K562 (cell line): Measurements from ENCODE around the gene ACTL10. TPM values are rescaled to one million over a fixed set of nuclear protein-coding genes. Genes with fewer than 3 reads are reported as not detected.

Experiments used
- ATAC-seq: fragments of 200-7000 bp; cut with Tn5 transposase; 3 replicates; pipeline ENCODE4 v1.9.1; 2020; ENCODE audit warnings: moderate library complexity
- BruUV-seq: library from RNA; stranded (reverse); fragments of 400-500 nt; replicated peaks from 2 replicates; lab custom pipeline; 2021; lab: Mats Ljungman, UMichigan
- CTCF ChIA-PET: fragments of 300-600 bp; formaldehyde crosslinking; extraction: SDS; loops from one replicate; lab custom pipeline; 2021; ENCODE audit warnings: low intra/inter-chr PET ratio; lab: Yijun Ruan, JAX
- POLR2A ChIA-PET: fragments of 300-600, 350-650 bp; sonication (Branson Sonifier 250); formaldehyde crosslinking; extraction: SDS; loops from one replicate; lab custom pipeline; 2021; ENCODE audit warnings: antibody characterized with exemption, inconsistent platforms; lab: Yijun Ruan, JAX
- DNase-seq, 4 experiments: peaks; one replicate each; pipeline versions ENCODE4 v3.0.0 to v3.0.0-alpha.2; 2011 to 2018; ENCODE audit warnings: low spot score in 3 of 4, mixed read lengths in 3 of 4; ENCODE audit errors: extremely low read depth in 1 of 4
- FAIRE-seq: peaks from 2 replicates; lab custom pipeline; 2011; peaks lifted over from hg19 to GRCh38; lab: Jason Lieb, UNC
- H2AFZ ChIP-seq: 2 replicates; pipeline ENCODE4 v1.6.0; 2011; ENCODE audit warnings: low read depth, low read length, control low read depth, inconsistent platforms
- H3K27ac ChIP-seq: fragments of 200-600 bp; 3 replicates; pipeline ENCODE4 v1.8.0; 2011; ENCODE audit warnings: low read depth, mild to moderate bottlenecking, control low read depth, inconsistent platforms, low read length, moderate library complexity, mixed read lengths; ENCODE audit errors: extremely low read depth
- H3K27me3 ChIP-seq, 2 experiments: fragments of 300-600 bp in 1 of 2; 2 replicates in 1 of 2; 3 replicates in 1 of 2; pipeline versions ENCODE4 v1.6.0 to v1.8.0; 2011; ENCODE audit warnings: inconsistent platforms in 2 of 2, low read length in 2 of 2, mild to moderate bottlenecking in 1 of 2, mixed read lengths in 1 of 2, moderate library complexity in 1 of 2; ENCODE audit not compliant: control insufficient read depth in 2 of 2, insufficient read depth in 2 of 2
- H3K36me3 ChIP-seq: fragments of 300-600 bp; 3 replicates; pipeline ENCODE4 v1.8.0; 2011; ENCODE audit warnings: mild to moderate bottlenecking, low read length, inconsistent platforms; ENCODE audit not compliant: control insufficient read depth, insufficient read depth
- H3K4me1 ChIP-seq, 2 experiments: fragments of 200-600 bp in 1 of 2; replicated peaks in 1 of 2; 2 replicates in 1 of 2; 3 replicates in 1 of 2; pipeline versions ENCODE4 v1.5.1 to v1.8.0; 2011; ENCODE audit warnings: inconsistent platforms in 2 of 2, low read length in 2 of 2, mild to moderate bottlenecking in 1 of 2, mixed read lengths in 1 of 2, moderate library complexity in 1 of 2; ENCODE audit not compliant: control insufficient read depth in 2 of 2, insufficient read depth in 2 of 2
- H3K4me2 ChIP-seq: 2 replicates; pipeline ENCODE4 v1.6.1; 2011; ENCODE audit warnings: low read length, control low read depth, inconsistent platforms, mixed read lengths; ENCODE audit not compliant: insufficient read depth
- H3K4me3 ChIP-seq: fragments of 200-600 bp; sonication (generic), shearing (Covaris generic); 2 replicates; pipeline ENCODE4 v1.5.1; 2016; ENCODE audit warnings: control low read depth, inconsistent platforms
- H3K79me2 ChIP-seq: fragments of 200-600 bp; 3 replicates; pipeline ENCODE4 v1.8.0; 2011; ENCODE audit warnings: low read length, inconsistent platforms; ENCODE audit not compliant: control insufficient read depth, insufficient read depth
- H3K9ac ChIP-seq, 2 experiments: 2 replicates each; pipeline versions ENCODE4 v1.6.0 to v1.6.1; 2011; ENCODE audit warnings: low read depth in 2 of 2, low read length in 2 of 2, control low read depth in 1 of 2, inconsistent platforms in 1 of 2, mild to moderate bottlenecking in 1 of 2, mixed read lengths in 1 of 2; ENCODE audit not compliant: insufficient read depth in 1 of 2
- H3K9me1 ChIP-seq: one replicate; pipeline ENCODE4 v1.6.0; 2011; ENCODE audit warnings: inconsistent platforms, mild to moderate bottlenecking, low read length, moderate library complexity; ENCODE audit not compliant: control insufficient read depth, insufficient read depth
- H3K9me3 ChIP-seq: replicated peaks from 2 replicates; pipeline ENCODE4 v1.5.1; 2011; ENCODE audit warnings: low read depth, low read length, inconsistent platforms; ENCODE audit not compliant: control insufficient read depth, insufficient read depth
- H4K20me1 ChIP-seq: replicated peaks from 2 replicates; pipeline ENCODE4 v1.6.1; 2011; ENCODE audit warnings: low read length, inconsistent platforms, mixed read lengths; ENCODE audit not compliant: control insufficient read depth, insufficient read depth
- IRF9 ChIP-seq: fragments of 450-650 bp; IDR thresholded peaks from 2 replicates; pipeline ENCODE4 v1.6.1; 2016; ENCODE audit warnings: missing biosample characterization, missing genetic modification characterization
- KDM4B ChIP-seq, 2 experiments: fragments of 450-650 bp in 1 of 2; sonication (generic) in 1 of 2; IDR thresholded peaks; 2 replicates each; pipeline ENCODE4 v1.6.1; 2016 to 2017; ENCODE audit warnings: borderline replicate concordance in 2 of 2, antibody characterized with exemption in 1 of 2, low read depth in 1 of 2, mild to moderate bottlenecking in 1 of 2
- NR2C2 ChIP-seq, 2 experiments: fragments of 200-800 bp in 1 of 2; sonication (Bioruptor generic) in 1 of 2; sonication (generic) in 1 of 2; formaldehyde crosslinking in 1 of 2; IDR thresholded peaks; 2 replicates each; pipeline versions ENCODE4 v1.6.1 to v1.8.0; 2016 to 2022; ENCODE audit warnings: mild to moderate bottlenecking in 1 of 2, missing compliant biosample characterization in 1 of 2, missing genetic modification characterization in 1 of 2, missing genetic modification reagents in 1 of 2
- TEAD4 ChIP-seq, 2 experiments: sonication (generic) in 1 of 2; formaldehyde crosslinking in 1 of 2; IDR thresholded peaks; 2 replicates each; pipeline versions ENCODE4 v1.6.1 to v1.8.0; 2012 to 2022; ENCODE audit warnings: borderline replicate concordance in 1 of 2, inconsistent platforms in 1 of 2, low read length in 1 of 2, mild to moderate bottlenecking in 1 of 2, missing genetic modification reagents in 1 of 2
- ZFX ChIP-seq: sonication (generic); formaldehyde crosslinking; IDR thresholded peaks from 2 replicates; pipeline ENCODE4 v1.8.0; 2022; ENCODE audit warnings: mild to moderate bottlenecking, missing genetic modification reagents, moderate library complexity
- ZNF766 ChIP-seq: fragments of 200-800 bp; sonication (Bioruptor generic); conservative IDR thresholded peaks from 2 replicates; pipeline ENCODE4 v1.6.1; 2016; ENCODE audit warnings: missing genetic modification characterization, missing compliant biosample characterization
- WGBS: fragments of 100-300 bp; shearing (Covaris generic); methylation state at CpG from one replicate; pipeline ENCODE4 v1.1.6; 2016; ENCODE audit warnings: low coverage, mixed read lengths; ENCODE audit not compliant: insufficient coverage; ENCODE audit errors: missing lambda C conversion rate; 5-methylcytosine and 5-hydroxymethylcytosine counted together
- in situ Hi-C: fragments of 300-500 bp; cut with MboI; formaldehyde crosslinking; loops from 4 replicates; pipeline ENCODE4 v1.15.0; 2018; ENCODE audit warnings: inconsistent platforms, mixed read lengths
- intact Hi-C: fragments of 100-400 bp; cut with micrococcal nuclease; formaldehyde crosslinking; loops from 2 replicates; pipeline ENCODE4 v1.14.2; 2022
- polyA plus RNA-seq, 8 experiments: library from polyadenylated mRNA; depleted of rRNA in 4 of 8; stranded (reverse) in 5 of 8; unstranded in 3 of 8; fragments of >200 nt; fragmentation: Nextera tagmentation in 2 of 8; fragmentation: Illumina TruSeq in 1 of 8; extraction: Ambion mirVana in 2 of 8; extraction: Trizol in 1 of 8; gene quantifications; 2 replicates each; pipeline versions ENCODE4 v1.2.1 to v1.2.3, GENCODE V29; 2011 to 2014; ENCODE audit warnings: inconsistent platforms in 1 of 8, missing spikeins in 1 of 8
- total RNA-seq, 7 experiments: library from RNA; depleted of rRNA in 6 of 7; stranded (reverse); fragments of >200 nt in 6 of 7; fragmentation: Illumina TruSeq in 2 of 7; extraction: Trizol in 2 of 7; gene quantifications; 2 replicates each; pipeline versions ENCODE4 v1.2.1 to v1.2.3, GENCODE V29; 2011 to 2021; ENCODE audit warnings: low replicate concordance in 1 of 7
- TF ChIP-seq, protein P1 (sequence below): fragments of 450-650 bp; formaldehyde crosslinking; IDR thresholded peaks from 2 replicates; pipeline ENCODE4 v1.4.0; 2022; ENCODE audit warnings: missing genetic modification characterization
- TF ChIP-seq, protein P2 (sequence below): fragments of 450-650 bp; formaldehyde crosslinking; conservative IDR thresholded peaks from 2 replicates; pipeline ENCODE4 v1.4.0; 2022; ENCODE audit warnings: mild to moderate bottlenecking, missing genetic modification characterization
- TF ChIP-seq, protein P3 (sequence below): fragments of 450-650 bp; IDR thresholded peaks from 2 replicates; pipeline ENCODE4 v1.6.1; 2017; ENCODE audit warnings: antibody characterized with exemption, mild to moderate bottlenecking

ACTL10 gene
- total and polyA plus RNA-seq, 9 of the 15 experiments (the other 6 are each of a cell fraction or from before 2014, with no cell fraction given), result 0.07 to 0.14 TPM; not detected in 7

- 46% methylated on average over 9 of the region's 9 CpGs for WGBS
- intact Hi-C loops, result no loop called here
- TF ChIP-seq, protein P1, sequence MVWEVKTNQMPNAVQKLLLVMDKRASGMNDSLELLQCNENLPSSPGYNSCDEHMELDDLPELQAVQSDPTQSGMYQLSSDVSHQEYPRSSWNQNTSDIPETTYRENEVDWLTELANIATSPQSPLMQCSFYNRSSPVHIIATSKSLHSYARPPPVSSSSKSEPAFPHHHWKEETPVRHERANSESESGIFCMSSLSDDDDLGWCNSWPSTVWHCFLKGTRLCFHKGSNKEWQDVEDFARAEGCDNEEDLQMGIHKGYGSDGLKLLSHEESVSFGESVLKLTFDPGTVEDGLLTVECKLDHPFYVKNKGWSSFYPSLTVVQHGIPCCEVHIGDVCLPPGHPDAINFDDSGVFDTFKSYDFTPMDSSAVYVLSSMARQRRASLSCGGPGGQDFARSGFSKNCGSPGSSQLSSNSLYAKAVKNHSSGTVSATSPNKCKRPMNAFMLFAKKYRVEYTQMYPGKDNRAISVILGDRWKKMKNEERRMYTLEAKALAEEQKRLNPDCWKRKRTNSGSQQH (CRISPR knock-in tag), result no peak
- TF ChIP-seq KDM4B (IDR thresholded peaks at IDR 0.05; ENCODE audit: borderline replicate concordance in 2 of 2, low read depth in 1 of 2), result 0 out of 4 replicates have a peak, but pooled peaks of 1 of the 2 experiments have one; percentile 41
- peak; percentile 32; the same call in 1 of the 2 replicates for TF ChIP-seq ZFX (CRISPR knock-in tag)
- no peak for TF ChIP-seq NR2C2 (CRISPR knock-in tag; IDR thresholded peaks at IDR 0.05)
- TF ChIP-seq NR2C2 (tag; IDR thresholded peaks at IDR 0.05), result peak; percentile 10; the same call in 1 of the 2 replicates
- TF ChIP-seq IRF9 (tag), result no peak
- no peak for TF ChIP-seq ZNF766
- TF ChIP-seq, protein P2, sequence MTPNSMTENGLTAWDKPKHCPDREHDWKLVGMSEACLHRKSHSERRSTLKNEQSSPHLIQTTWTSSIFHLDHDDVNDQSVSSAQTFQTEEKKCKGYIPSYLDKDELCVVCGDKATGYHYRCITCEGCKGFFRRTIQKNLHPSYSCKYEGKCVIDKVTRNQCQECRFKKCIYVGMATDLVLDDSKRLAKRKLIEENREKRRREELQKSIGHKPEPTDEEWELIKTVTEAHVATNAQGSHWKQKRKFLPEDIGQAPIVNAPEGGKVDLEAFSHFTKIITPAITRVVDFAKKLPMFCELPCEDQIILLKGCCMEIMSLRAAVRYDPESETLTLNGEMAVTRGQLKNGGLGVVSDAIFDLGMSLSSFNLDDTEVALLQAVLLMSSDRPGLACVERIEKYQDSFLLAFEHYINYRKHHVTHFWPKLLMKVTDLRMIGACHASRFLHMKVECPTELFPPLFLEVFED (CRISPR knock-in tag), result 0 out of 2 replicates have a peak, but pooled peaks have one; percentile 58
- TF ChIP-seq, protein P3, sequence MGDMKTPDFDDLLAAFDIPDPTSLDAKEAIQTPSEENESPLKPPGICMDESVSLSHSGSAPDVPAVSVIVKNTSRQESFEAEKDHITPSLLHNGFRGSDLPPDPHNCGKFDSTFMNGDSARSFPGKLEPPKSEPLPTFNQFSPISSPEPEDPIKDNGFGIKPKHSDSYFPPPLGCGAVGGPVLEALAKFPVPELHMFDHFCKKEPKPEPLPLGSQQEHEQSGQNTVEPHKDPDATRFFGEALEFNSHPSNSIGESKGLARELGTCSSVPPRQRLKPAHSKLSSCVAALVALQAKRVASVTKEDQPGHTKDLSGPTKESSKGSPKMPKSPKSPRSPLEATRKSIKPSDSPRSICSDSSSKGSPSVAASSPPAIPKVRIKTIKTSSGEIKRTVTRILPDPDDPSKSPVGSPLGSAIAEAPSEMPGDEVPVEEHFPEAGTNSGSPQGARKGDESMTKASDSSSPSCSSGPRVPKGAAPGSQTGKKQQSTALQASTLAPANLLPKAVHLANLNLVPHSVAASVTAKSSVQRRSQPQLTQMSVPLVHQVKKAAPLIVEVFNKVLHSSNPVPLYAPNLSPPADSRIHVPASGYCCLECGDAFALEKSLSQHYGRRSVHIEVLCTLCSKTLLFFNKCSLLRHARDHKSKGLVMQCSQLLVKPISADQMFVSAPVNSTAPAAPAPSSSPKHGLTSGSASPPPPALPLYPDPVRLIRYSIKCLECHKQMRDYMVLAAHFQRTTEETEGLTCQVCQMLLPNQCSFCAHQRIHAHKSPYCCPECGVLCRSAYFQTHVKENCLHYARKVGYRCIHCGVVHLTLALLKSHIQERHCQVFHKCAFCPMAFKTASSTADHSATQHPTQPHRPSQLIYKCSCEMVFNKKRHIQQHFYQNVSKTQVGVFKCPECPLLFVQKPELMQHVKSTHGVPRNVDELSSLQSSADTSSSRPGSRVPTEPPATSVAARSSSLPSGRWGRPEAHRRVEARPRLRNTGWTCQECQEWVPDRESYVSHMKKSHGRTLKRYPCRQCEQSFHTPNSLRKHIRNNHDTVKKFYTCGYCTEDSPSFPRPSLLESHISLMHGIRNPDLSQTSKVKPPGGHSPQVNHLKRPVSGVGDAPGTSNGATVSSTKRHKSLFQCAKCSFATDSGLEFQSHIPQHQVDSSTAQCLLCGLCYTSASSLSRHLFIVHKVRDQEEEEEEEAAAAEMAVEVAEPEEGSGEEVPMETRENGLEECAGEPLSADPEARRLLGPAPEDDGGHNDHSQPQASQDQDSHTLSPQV, result 0 out of 2 replicates have a peak, but pooled peaks have one; percentile 4
- TF ChIP-seq TEAD4 (IDR thresholded peaks at IDR 0.05; ENCODE audit: low read length), result no peak
- 0 out of 2 replicates have a peak, but pooled peaks have one; percentile 46 for TF ChIP-seq TEAD4 (CRISPR knock-in tag; IDR thresholded peaks at IDR 0.05; ENCODE audit: borderline replicate concordance)
Measured at GRCh38 chr20:33664085-33664761, 2.5 kb upstream of the ACTL10 start.

More at GRCh38 chr20:33664085-33664761, 2.5 kb upstream of the ACTL10 start:
- TSS peak; percentile 85 for BruUV-seq
- in situ Hi-C loops, result no loop called here
- no peaks in the 10 kb centered on the region for H3K9me3 ChIP-seq
- ChIA-PET POLR2A (interaction anchor here (0.6 to 5.4 kb wide), 10 partner anchors 9 to 262 kb away, joined by 3 to 51 read pairs (median 4); no protein-coding TSS in a partner anchor), CTCF (no interaction called here)
- peak overlapping the region; percentile 85 for H3K4me2 ChIP-seq
- peak overlapping the region; percentile 82 for H3K27ac ChIP-seq
- no peaks in the 10 kb centered on the region for H3K9me1 ChIP-seq
- H2AFZ ChIP-seq, result peak overlapping the region; percentile 81
- FAIRE-seq, result peak; percentile 37
- DNase-seq, result peak in 1 of 4 experiments; percentile 21
- peak overlapping the region; percentile 80 to 90 for H3K9ac ChIP-seq
- H3K36me3 ChIP-seq, result peaks cover 45% of the 10 kb centered on the region; the same call in 2 of the 3 replicates
- H3K79me2 ChIP-seq, result peaks cover 18% of the 10 kb centered on the region
- H4K20me1 ChIP-seq, result peaks cover 11% of the 10 kb centered on the region; the same call in 1 of the 2 replicates
- H3K4me3 ChIP-seq, result peak overlapping the region; percentile 81
- no peak for ATAC-seq
- no peaks in the 10 kb centered on the region for H3K27me3 ChIP-seq
- H3K4me1 ChIP-seq, result peaks cover 21 to 71% of the 10 kb centered on the region in 2 experiments; a peak in 4 of 5 replicates
